Measurements from ENCODE around the gene TUB. TPM values are rescaled to one million over a fixed set of nuclear protein-coding genes. Genes with fewer than 3 reads are reported as not detected.

The TUB gene
- total and polyA plus RNA-seq, 2 donors from 2014 or later = 5.9 to 6.8 TPM

DNA sequence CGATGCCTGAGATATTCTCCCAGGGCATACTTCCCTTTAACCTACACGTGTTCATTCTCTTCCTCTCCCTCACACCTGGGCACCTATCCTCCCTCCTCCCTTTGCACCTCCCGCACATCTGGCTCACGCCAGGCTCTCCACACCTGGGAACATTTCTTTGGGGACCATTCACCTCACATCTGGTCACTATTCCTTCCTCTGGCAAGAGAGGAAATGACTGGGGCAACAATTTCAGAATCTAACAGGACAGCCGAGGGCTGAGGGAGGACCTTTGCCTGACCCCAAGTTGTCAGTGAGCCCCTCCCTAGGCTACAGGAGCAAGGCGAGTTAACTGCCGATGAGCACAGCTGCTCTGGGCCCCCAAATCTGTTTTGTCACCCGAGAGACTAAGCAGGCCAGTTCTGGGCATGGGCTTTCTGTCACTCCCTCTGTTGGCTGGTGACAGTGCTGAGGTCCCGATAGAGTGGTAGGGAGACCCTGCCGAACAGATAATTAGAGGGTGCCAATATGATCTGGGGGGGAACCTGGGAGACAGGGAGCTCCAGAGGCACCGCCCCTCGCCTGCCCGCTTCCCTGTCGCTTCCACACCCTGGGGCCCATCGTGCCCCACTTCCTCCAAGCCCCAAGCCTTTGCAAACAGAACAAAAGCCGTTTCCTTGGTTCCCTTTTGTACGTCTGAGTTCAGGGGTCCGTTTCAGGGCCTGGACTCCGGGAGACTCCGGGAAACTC lies 48.3 kb upstream of the TUB start:
- Histone ChIP-seq H3K27me3 (ENCODE audit: control insufficient read depth, insufficient read depth, low read length) (no peaks in the 10 kb centered on the region), H3K9ac (ENCODE audit: low read length in 3 of 3) (no peak overlapping the region), H3K9me3 (ENCODE audit: control insufficient read depth in 2 of 3, insufficient read depth in 1 of 3, low read length in 3 of 3) (no peaks in the 10 kb centered on the region), H3K36me3 (ENCODE audit: control insufficient read depth in 2 of 3, insufficient read depth in 3 of 3, low read length in 3 of 3) (no peaks in the 10 kb centered on the region), H3K27ac (ENCODE audit: low read depth in 2 of 2, low read length in 2 of 2) (no peak overlapping the region), H3K4me3 (ENCODE audit: low read length in 3 of 3) (peak overlapping the region in 1 of 3 donors; percentile 20), H3K4me1 (ENCODE audit: control insufficient read depth in 2 of 3, insufficient read depth in 2 of 3, low read depth in 1 of 3, low read length in 3 of 3) (peaks cover 0 to 9% (median 3%) of the 10 kb centered on the region in 3 donors)
- intact Hi-C loops (cut with DNase I) = loop anchor here (10.0 kb wide), 1 partner anchor 62 kb away; no protein-coding TSS in a partner anchor
- TF ChIP-seq CTCF (IDR thresholded peaks at IDR 0.05; ENCODE audit: borderline replicate concordance, extremely low read depth, insufficient read depth) = no peak
- FAIRE-seq = no peak
- no peak for DNase-seq

DNA sequence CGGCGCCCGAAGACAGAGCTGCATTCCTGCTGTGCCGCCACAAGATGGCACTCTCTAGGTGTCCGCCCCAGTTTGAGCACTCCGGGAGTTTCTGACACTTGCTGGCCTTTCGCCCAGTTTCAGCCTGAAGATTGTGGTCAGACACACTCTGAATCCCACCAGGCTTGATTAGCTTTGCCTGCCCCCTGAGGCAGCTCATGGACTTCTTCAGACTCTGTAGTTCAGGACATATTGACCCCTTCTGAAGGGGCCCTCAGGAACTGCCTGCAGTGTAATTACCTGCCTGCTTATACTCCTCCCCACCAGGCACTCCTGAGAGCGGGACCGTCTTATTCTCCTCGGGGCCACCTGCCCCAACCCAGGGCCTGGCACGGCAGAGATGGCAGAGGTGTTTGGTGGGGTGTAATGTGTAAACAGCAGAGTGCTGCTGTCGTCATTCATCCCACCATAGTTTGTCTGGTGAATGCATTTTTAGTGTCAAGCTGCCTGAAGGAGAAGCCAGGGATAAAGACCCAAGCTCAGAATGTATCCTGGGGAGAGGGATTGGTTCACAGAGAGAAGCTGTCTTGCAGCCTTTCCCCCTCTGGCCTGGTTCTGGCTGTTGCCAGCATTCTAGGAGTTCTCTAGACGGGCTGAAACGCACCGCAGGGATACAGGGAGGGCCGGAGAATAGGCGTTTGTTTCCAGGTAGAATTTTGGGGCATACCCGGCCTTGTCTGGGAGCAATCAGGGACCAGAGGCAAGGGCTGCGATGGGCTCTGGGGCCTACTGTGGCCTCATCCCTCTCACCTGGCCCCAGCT lies 47.5 kb upstream of the TUB start:
- FAIRE-seq (no peak), DNase-seq (peak; percentile 85 to 95 (median 90))
- Histone ChIP-seq H3K36me3 (ENCODE audit: control insufficient read depth in 2 of 3, insufficient read depth in 3 of 3, low read length in 3 of 3) (no peaks in the 10 kb centered on the region), H3K9ac (ENCODE audit: low read length in 3 of 3) (no peak overlapping the region), H3K4me3 (ENCODE audit: low read length in 3 of 3) (no peak overlapping the region), H3K27ac (ENCODE audit: low read depth in 2 of 2, low read length in 2 of 2) (no peak overlapping the region), H3K27me3 (ENCODE audit: control insufficient read depth, insufficient read depth, low read length) (no peaks in the 10 kb centered on the region), H3K4me1 (ENCODE audit: control insufficient read depth in 2 of 3, insufficient read depth in 2 of 3, low read depth in 1 of 3, low read length in 3 of 3) (peaks cover 0 to 9% (median 3%) of the 10 kb centered on the region in 3 donors), H3K9me3 (ENCODE audit: control insufficient read depth in 2 of 3, insufficient read depth in 1 of 3, low read length in 3 of 3) (no peaks in the 10 kb centered on the region)
- intact Hi-C loops (cut with DNase I) = loop anchor here (10.0 kb wide), 1 partner anchor 61 kb away; no protein-coding TSS in a partner anchor
- peak; percentile 88 for TF ChIP-seq CTCF (IDR thresholded peaks at IDR 0.05; ENCODE audit: borderline replicate concordance, extremely low read depth, insufficient read depth)

- H3K36me3 ChIP-seq (ENCODE audit: control insufficient read depth in 2 of 3, insufficient read depth in 3 of 3, low read length in 3 of 3) = no peaks in the 10 kb centered on the region
- DNase-seq = no peak
- FAIRE-seq = no peak
- no peaks in the 10 kb centered on the region for H3K27me3 ChIP-seq (ENCODE audit: control insufficient read depth, insufficient read depth, low read length)
- peaks cover 0 to 9% (median 3%) of the 10 kb centered on the region in 3 donors for H3K4me1 ChIP-seq (ENCODE audit: control insufficient read depth in 2 of 3, insufficient read depth in 2 of 3, low read depth in 1 of 3, low read length in 3 of 3)
- H3K4me3 ChIP-seq (ENCODE audit: low read length in 3 of 3) = no peak overlapping the region
- TF ChIP-seq CTCF (IDR thresholded peaks at IDR 0.05; ENCODE audit: borderline replicate concordance, extremely low read depth, insufficient read depth) = no peak
- no peaks in the 10 kb centered on the region for H3K9me3 ChIP-seq (ENCODE audit: control insufficient read depth in 2 of 3, insufficient read depth in 1 of 3, low read length in 3 of 3)
- intact Hi-C loops (cut with DNase I) = loop anchor here (10.0 kb wide), 1 partner anchor 61 kb away; no protein-coding TSS in a partner anchor
- H3K9ac ChIP-seq (ENCODE audit: low read length in 3 of 3) = no peak overlapping the region
- H3K27ac ChIP-seq (ENCODE audit: low read depth in 2 of 2, low read length in 2 of 2) = no peak overlapping the region
Observed at GRCh38 chr11:8034106-8034585, 46.9 kb upstream of the TUB start.

Data from kidney (tissue), 14 donors.